ENCODE measurements around the gene STX12.
"Not testable (repeated sequence)": the region's sequence is repeated elsewhere in the genome, so short reads cannot be mapped to it uniquely, and the experiment has no call there.

DNA sequence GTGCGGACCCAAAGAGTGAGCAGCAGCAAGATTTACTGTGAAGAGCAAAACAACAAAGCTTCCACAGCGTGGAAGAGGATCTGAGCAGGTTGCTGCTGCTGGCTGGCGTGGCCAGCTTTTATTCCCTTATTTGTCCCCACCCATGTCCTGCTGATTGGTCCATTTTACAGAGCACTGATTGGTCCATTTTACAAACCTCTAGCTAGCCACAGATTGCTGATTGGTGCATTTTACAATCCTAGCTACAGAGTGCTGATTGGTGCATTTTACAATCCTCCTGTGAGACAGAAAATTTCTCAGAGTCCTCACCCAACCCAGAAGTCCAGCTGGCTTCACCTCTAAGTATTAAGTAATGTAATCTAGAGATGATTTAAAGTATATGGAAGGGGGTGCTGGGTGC, 17.3 kb downstream of the STX12 start:
- TF ChIP-seq ZNF184 (tag by site-specific recombination; IDR thresholded peaks at IDR 0.05); KLF7 (tag by site-specific recombination; IDR thresholded peaks at IDR 0.05; ENCODE audit: borderline replicate concordance); ZNF214 (tag by site-specific recombination; IDR thresholded peaks at IDR 0.05; ENCODE audit: borderline replicate concordance); RBAK (tag by site-specific recombination; IDR thresholded peaks at IDR 0.05); ZBTB7A (tag by site-specific recombination; IDR thresholded peaks at IDR 0.05; ENCODE audit: low read depth); EGR2 (tag by site-specific recombination; IDR thresholded peaks at IDR 0.05; ENCODE audit: low read depth); SALL2 (tag by site-specific recombination; IDR thresholded peaks at IDR 0.05; ENCODE audit: borderline replicate concordance): not testable (repeated sequence)
- TF ChIP-seq, protein P1, sequence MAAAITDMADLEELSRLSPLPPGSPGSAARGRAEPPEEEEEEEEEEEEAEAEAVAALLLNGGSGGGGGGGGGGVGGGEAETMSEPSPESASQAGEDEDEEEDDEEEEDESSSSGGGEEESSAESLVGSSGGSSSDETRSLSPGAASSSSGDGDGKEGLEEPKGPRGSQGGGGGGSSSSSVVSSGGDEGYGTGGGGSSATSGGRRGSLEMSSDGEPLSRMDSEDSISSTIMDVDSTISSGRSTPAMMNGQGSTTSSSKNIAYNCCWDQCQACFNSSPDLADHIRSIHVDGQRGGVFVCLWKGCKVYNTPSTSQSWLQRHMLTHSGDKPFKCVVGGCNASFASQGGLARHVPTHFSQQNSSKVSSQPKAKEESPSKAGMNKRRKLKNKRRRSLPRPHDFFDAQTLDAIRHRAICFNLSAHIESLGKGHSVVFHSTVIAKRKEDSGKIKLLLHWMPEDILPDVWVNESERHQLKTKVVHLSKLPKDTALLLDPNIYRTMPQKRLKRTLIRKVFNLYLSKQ (tag by site-specific recombination; IDR thresholded peaks at IDR 0.05; ENCODE audit: borderline replicate concordance) = not testable (repeated sequence)
- TF ChIP-seq, protein P2, sequence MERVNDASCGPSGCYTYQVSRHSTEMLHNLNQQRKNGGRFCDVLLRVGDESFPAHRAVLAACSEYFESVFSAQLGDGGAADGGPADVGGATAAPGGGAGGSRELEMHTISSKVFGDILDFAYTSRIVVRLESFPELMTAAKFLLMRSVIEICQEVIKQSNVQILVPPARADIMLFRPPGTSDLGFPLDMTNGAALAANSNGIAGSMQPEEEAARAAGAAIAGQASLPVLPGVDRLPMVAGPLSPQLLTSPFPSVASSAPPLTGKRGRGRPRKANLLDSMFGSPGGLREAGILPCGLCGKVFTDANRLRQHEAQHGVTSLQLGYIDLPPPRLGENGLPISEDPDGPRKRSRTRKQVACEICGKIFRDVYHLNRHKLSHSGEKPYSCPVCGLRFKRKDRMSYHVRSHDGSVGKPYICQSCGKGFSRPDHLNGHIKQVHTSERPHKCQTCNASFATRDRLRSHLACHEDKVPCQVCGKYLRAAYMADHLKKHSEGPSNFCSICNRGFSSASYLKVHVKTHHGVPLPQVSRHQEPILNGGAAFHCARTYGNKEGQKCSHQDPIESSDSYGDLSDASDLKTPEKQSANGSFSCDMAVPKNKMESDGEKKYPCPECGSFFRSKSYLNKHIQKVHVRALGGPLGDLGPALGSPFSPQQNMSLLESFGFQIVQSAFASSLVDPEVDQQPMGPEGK (tag by site-specific recombination; IDR thresholded peaks at IDR 0.05) = not testable (repeated sequence)
- TF ChIP-seq, protein P3, sequence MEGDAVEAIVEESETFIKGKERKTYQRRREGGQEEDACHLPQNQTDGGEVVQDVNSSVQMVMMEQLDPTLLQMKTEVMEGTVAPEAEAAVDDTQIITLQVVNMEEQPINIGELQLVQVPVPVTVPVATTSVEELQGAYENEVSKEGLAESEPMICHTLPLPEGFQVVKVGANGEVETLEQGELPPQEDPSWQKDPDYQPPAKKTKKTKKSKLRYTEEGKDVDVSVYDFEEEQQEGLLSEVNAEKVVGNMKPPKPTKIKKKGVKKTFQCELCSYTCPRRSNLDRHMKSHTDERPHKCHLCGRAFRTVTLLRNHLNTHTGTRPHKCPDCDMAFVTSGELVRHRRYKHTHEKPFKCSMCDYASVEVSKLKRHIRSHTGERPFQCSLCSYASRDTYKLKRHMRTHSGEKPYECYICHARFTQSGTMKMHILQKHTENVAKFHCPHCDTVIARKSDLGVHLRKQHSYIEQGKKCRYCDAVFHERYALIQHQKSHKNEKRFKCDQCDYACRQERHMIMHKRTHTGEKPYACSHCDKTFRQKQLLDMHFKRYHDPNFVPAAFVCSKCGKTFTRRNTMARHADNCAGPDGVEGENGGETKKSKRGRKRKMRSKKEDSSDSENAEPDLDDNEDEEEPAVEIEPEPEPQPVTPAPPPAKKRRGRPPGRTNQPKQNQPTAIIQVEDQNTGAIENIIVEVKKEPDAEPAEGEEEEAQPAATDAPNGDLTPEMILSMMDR (tag by site-specific recombination; IDR thresholded peaks at IDR 0.05) = not testable (repeated sequence)

All from HEK293 (cell line).